Activated B cell treated with CpG ODN at 0.5 μM for 24 hours (primary cell): ENCODE data around the gene FNBP1. TPM values are rescaled to one million over a fixed set of nuclear protein-coding genes. Genes with fewer than 3 reads are reported as not detected.

Experiments used
- ATAC-seq: fragments of 200-7000 bp; cut with Tn5 transposase; one replicate; pipeline ENCODE4 v1.10.0; 2021; ENCODE audit warnings: low read depth, mild to moderate bottlenecking, moderate library complexity
- CTCF ChIA-PET: fragments of 350-600 bp; sonication (Branson Sonifier 250); formaldehyde crosslinking; loops from one replicate; lab custom pipeline; 2021; ENCODE audit warnings: antibody characterized with exemption; lab: Charles Lee
- POLR2A ChIA-PET: fragments of 350-600 bp; sonication (Branson Sonifier 250); formaldehyde crosslinking; loops from one replicate; lab custom pipeline; 2021; ENCODE audit warnings: antibody characterized with exemption; lab: Charles Lee
- DNase-seq: peaks from one replicate; pipeline ENCODE4 v3.0.0; 2022
- H3K27ac Mint-ChIP-seq: one replicate; pipeline ENCODE4 v1.8.0; 2020; ENCODE audit warnings: mixed read lengths
- H3K27me3 Mint-ChIP-seq: one replicate; pipeline ENCODE4 v1.8.0; 2021; ENCODE audit warnings: mixed read lengths
- H3K36me3 Mint-ChIP-seq: one replicate; pipeline ENCODE4 v1.8.0; 2021; ENCODE audit warnings: low read depth, mixed read lengths
- H3K4me1 Mint-ChIP-seq: one replicate; pipeline ENCODE4 v1.8.0; 2021; ENCODE audit warnings: mixed read lengths
- H3K4me3 Mint-ChIP-seq: one replicate; pipeline ENCODE4 v1.8.0; 2020; ENCODE audit warnings: mild to moderate bottlenecking, mixed read lengths
- H3K9me3 Mint-ChIP-seq: one replicate; pipeline ENCODE4 v1.8.0; 2020; ENCODE audit warnings: mixed read lengths
- CTCF ChIP-seq: fragments of 200-600 bp; IDR thresholded peaks from one replicate; pipeline ENCODE4 v1.8.0; 2022; ENCODE audit warnings: antibody characterized with exemption, mild to moderate bottlenecking
- intact Hi-C: fragments of 100-400 bp; cut with micrococcal nuclease; formaldehyde crosslinking; loops from one replicate; pipeline ENCODE4 v1.15.1; 2024
- total RNA-seq: library from RNA; stranded (reverse); gene quantifications from 2 replicates; pipeline ENCODE4 v1.2.3, GENCODE V29; 2022

FNBP1 gene
- total RNA-seq, 1 donor from 2014 or later = 501 TPM

GRCh38 chr9:129933185-129934040, 109.6 kb downstream of the FNBP1 start:
- H3K36me3 Mint-ChIP-seq = peaks cover 73% of the 10 kb centered on the region
- no peak for TF ChIP-seq CTCF
- intact Hi-C loops = loop anchor here (2.0 to 5.0 kb wide), 3 partner anchors 15 to 46 kb away; no protein-coding TSS in a partner anchor
- CTCF ChIA-PET = interaction anchor here (1.1 to 1.2 kb wide), 3 partner anchors 14 to 48 kb away, joined by 3 to 4 read pairs (median 3); no protein-coding TSS in a partner anchor
- DNase-seq (no peak), ATAC-seq (no peak)
- peak overlapping the region; percentile 59 for H3K27ac Mint-ChIP-seq
- H3K9me3 Mint-ChIP-seq = no peaks in the 10 kb centered on the region
- peaks cover 41% of the 10 kb centered on the region for H3K4me1 Mint-ChIP-seq
- POLR2A ChIA-PET = interaction anchor here (0.6 to 2.4 kb wide), 12 partner anchors 9 to 275 kb away, joined by 3 to 13 read pairs (median 5); no protein-coding TSS in a partner anchor
- H3K4me3 Mint-ChIP-seq = peak overlapping the region; percentile 41
- no peaks in the 10 kb centered on the region for H3K27me3 Mint-ChIP-seq

- no peak for TF ChIP-seq CTCF
- DNase-seq = no peak
- peak overlapping the region; percentile 41 for H3K4me3 Mint-ChIP-seq
- H3K27me3 Mint-ChIP-seq = no peaks in the 10 kb centered on the region
- intact Hi-C loops = loop anchor here (2.0 to 5.0 kb wide), 2 partner anchors 14 to 45 kb away; no protein-coding TSS in a partner anchor
- ATAC-seq = peak; percentile 14
- no peaks in the 10 kb centered on the region for H3K9me3 Mint-ChIP-seq
- H3K4me1 Mint-ChIP-seq = peaks cover 41% of the 10 kb centered on the region
- H3K27ac Mint-ChIP-seq = peak overlapping the region; percentile 59
- H3K36me3 Mint-ChIP-seq = peaks cover 75% of the 10 kb centered on the region
- ChIA-PET POLR2A (interaction anchor here (0.6 to 2.4 kb wide), 12 partner anchors 10 to 274 kb away, joined by 3 to 13 read pairs (median 4); no protein-coding TSS in a partner anchor), CTCF (interaction anchor here (1.2 kb wide), 1 partner anchor 13 kb away, joined by 3 read pairs; no protein-coding TSS in a partner anchor)
These were observed 110.5 kb downstream of the FNBP1 start for GRCh38 chr9:129932303-129933151.

- H3K36me3 Mint-ChIP-seq = peaks cover 80% of the 10 kb centered on the region
- ChIA-PET POLR2A (interaction anchor here (0.6 to 1.3 kb wide), 2 partner anchors 12 to 13 kb away, joined by 3 to 7 read pairs; no protein-coding TSS in a partner anchor), CTCF (no interaction called here)
- ATAC-seq = no peak
- no peak for TF ChIP-seq CTCF
- no peak for DNase-seq
- H3K4me1 Mint-ChIP-seq = peaks cover 38% of the 10 kb centered on the region
- no peaks in the 10 kb centered on the region for H3K9me3 Mint-ChIP-seq
- intact Hi-C loops = loop anchor here (5.0 kb wide), 1 partner anchor 43 kb away; no protein-coding TSS in a partner anchor
- no peak overlapping the region for H3K27ac Mint-ChIP-seq
- no peaks in the 10 kb centered on the region for H3K27me3 Mint-ChIP-seq
- no peak overlapping the region for H3K4me3 Mint-ChIP-seq
These were observed 112.2 kb downstream of the FNBP1 start for GRCh38 chr9:129930743-129931142.

- peaks cover 80% of the 10 kb centered on the region for H3K36me3 Mint-ChIP-seq
- peaks cover 31% of the 10 kb centered on the region for H3K4me1 Mint-ChIP-seq
- H3K4me3 Mint-ChIP-seq = no peak overlapping the region
- no peaks in the 10 kb centered on the region for H3K9me3 Mint-ChIP-seq
- no peak for TF ChIP-seq CTCF
- intact Hi-C loops = loop anchor here (5.0 kb wide), 1 partner anchor 42 kb away; no protein-coding TSS in a partner anchor
- H3K27me3 Mint-ChIP-seq = no peaks in the 10 kb centered on the region
- ATAC-seq (no peak), DNase-seq (no peak)
- H3K27ac Mint-ChIP-seq = peak overlapping the region; percentile 22
- ChIA-PET POLR2A (interaction anchor here (0.9 to 1.1 kb wide), 2 partner anchors 32 to 37 kb away, joined by 3 to 5 read pairs; no protein-coding TSS in a partner anchor), CTCF (no interaction called here)
These were observed 113.4 kb downstream of the FNBP1 start for GRCh38 chr9:129929496-129930125.
